SK-N-SH treated with all-trans-retinoic acid at 6 μM for 48 hours (cell line): ENCODE measurements around the gene NAMPT.

Source experiments
- BACH2 ChIP-seq: fragments of 250-450 bp; sonication (Bioruptor Pico); IDR thresholded peaks from 2 replicates; pipeline ENCODE4 v1.9.0; 2021; ENCODE audit warnings: mild to moderate bottlenecking, borderline replicate concordance
- ZNF70 ChIP-seq: fragments of 450-650 bp; formaldehyde crosslinking; IDR thresholded peaks from 2 replicates; pipeline ENCODE4 v1.5.0; 2020; ENCODE audit warnings: mild to moderate bottlenecking, moderate library complexity

- TF ChIP-seq BACH2 (no peak), ZNF70 (CRISPR knock-in tag) (no peak)
Measured at GRCh38 chr7:106279425-106280197, 5.2 kb downstream of the NAMPT start.
